ENCODE measurements around the gene PLK2.

GRCh38 chr5:58456026-58456425, 3.9 kb downstream of the PLK2 start:
- no peak for TF ChIP-seq CTCF (IDR thresholded peaks at IDR 0.05)
- TF ChIP-seq POLR2A (IDR thresholded peaks at IDR 0.05): no peak

All from prostate gland (tissue), 2 donors.